ENCODE results near the gene PHOSPHO2. TPM values are rescaled to one million over a fixed set of nuclear protein-coding genes. Genes with fewer than 3 reads are reported as not detected.
"Not testable (repeated sequence)": the region's sequence is repeated elsewhere in the genome, so short reads cannot be mapped to it uniquely, and the experiment has no call there.

Gene PHOSPHO2
- total RNA-seq, 1 experiment from 2014 or later: 5.9 TPM

DNA sequence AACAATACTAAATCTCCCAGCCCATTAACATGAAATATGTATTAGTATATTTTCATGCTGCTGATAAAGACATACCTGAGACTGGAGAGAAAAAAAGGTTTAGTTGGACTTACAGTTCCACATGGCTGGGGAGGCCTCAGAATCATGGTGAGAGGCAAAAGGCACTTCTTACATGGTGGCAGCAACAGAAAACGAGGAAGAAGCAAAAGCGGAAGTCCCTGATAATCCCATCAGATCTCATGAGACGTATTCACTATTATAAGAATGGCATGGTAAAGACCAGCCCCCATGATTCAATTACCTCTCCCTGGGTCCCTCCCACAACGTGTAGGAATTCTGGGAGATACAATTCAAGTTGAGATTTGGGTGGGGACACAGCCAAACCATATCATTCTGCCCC is 7.4 kb upstream of the PHOSPHO2 start:
- H3K9ac ChIP-seq (ENCODE audit: low read length); BruUV-seq (replicated peaks); H3F3A ChIP-seq (ENCODE audit: low read length, unreplicated experiment); POLR2A ChIA-PET (ENCODE audit: unreplicated experiment); H4K20me1 ChIP-seq (ENCODE audit: low read length); H3K27ac ChIP-seq (ENCODE audit: low read length); H3K4me3 ChIP-seq (ENCODE audit: low read length); H3K79me2 ChIP-seq (ENCODE audit: low read length); H2AFZ ChIP-seq (ENCODE audit: low read length); intact Hi-C loops (cut with micrococcal nuclease); CTCF ChIA-PET; H3K4me2 ChIP-seq (ENCODE audit: low read length); H3K9me3 ChIP-seq (ENCODE audit: low read length); H3K27me3 ChIP-seq (ENCODE audit: low read length); DNase-seq; H3K9me2 ChIP-seq (replicated peaks; ENCODE audit: low read length); ATAC-seq; H3K36me3 ChIP-seq (ENCODE audit: low read depth, low read length): not testable (repeated sequence)
- H3K4me1 ChIP-seq (ENCODE audit: insufficient read depth, low read length): peaks cover 24% of the 10 kb centered on the region

DNA sequence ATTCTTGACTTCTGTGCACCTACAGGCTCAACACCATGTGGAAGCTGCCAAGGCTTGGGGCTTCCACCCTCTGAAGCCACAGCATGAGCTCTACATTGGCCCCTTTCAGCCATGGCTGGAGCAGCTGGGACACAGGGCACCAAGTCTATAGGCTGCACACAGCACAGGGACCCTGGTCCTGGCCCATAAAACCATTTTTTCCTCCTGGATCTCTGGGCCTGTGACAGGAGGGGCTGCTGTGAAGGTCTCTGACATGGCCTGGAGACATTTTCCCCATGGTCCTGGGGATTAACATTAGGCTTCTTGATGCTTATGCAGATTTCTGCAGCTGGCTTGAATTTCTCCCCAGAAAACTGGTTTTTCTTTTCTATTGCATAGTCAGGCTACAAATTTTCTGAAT is 6.3 kb upstream of the PHOSPHO2 start:
- CTCF ChIA-PET; H3K79me2 ChIP-seq (ENCODE audit: low read length); DNase-seq; H3K27ac ChIP-seq (ENCODE audit: low read length); H3K36me3 ChIP-seq (ENCODE audit: low read depth, low read length); H3K4me2 ChIP-seq (ENCODE audit: low read length); H3K9ac ChIP-seq (ENCODE audit: low read length); H3K9me2 ChIP-seq (replicated peaks; ENCODE audit: low read length); ATAC-seq; H3K4me3 ChIP-seq (ENCODE audit: low read length); intact Hi-C loops (cut with micrococcal nuclease); H3F3A ChIP-seq (ENCODE audit: low read length, unreplicated experiment); POLR2A ChIA-PET (ENCODE audit: unreplicated experiment); H3K27me3 ChIP-seq (ENCODE audit: low read length); H2AFZ ChIP-seq (ENCODE audit: low read length); BruUV-seq (replicated peaks); H4K20me1 ChIP-seq (ENCODE audit: low read length); H3K9me3 ChIP-seq (ENCODE audit: low read length): not testable (repeated sequence)
- peaks cover 17% of the 10 kb centered on the region for H3K4me1 ChIP-seq (ENCODE audit: insufficient read depth, low read length)

DNA sequence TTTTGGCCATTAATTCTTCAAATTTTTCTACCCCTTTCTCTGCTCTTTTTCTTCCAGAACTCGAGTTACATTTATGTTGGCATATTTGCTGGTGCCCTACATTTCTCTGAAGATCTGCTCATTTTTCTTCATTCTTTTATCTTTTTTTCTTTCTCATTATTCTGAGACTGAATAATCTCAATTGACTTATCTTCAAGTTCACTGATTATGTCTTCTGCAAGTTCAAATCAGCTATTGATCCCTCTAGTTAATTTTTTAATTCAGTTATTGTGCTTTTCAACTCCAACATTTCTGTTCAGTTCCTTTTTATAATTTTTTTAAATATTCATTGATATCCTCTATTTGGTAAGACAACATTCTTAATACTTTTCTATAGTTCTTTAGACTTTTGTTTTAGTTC is 3.3 kb upstream of the PHOSPHO2 start:
- Histone ChIP-seq H3K27ac (ENCODE audit: low read length) (no peak overlapping the region), H3F3A (ENCODE audit: low read length, unreplicated experiment) (no peaks in the 10 kb centered on the region), H3K4me2 (ENCODE audit: low read length) (no peak overlapping the region), H3K36me3 (ENCODE audit: low read depth, low read length) (no peaks in the 10 kb centered on the region), H3K4me1 (ENCODE audit: insufficient read depth, low read length) (peaks cover 13% of the 10 kb centered on the region), H3K9me3 (ENCODE audit: low read length) (0 out of 2 replicates have a peak, but pooled peaks cover 4% of the 10 kb centered on the region), H4K20me1 (ENCODE audit: low read length) (no peaks in the 10 kb centered on the region), H3K9ac (ENCODE audit: low read length) (no peak overlapping the region), H3K4me3 (ENCODE audit: low read length) (no peak overlapping the region), H3K27me3 (ENCODE audit: low read length) (no peaks in the 10 kb centered on the region), H3K9me2 (replicated peaks; ENCODE audit: low read length) (no peaks in the 10 kb centered on the region), H3K79me2 (ENCODE audit: low read length) (peaks cover 6% of the 10 kb centered on the region; the same call in 1 of the 2 replicates), H2AFZ (ENCODE audit: low read length) (no peak overlapping the region)
- DNase-seq: no peak
- CTCF ChIA-PET: no interaction called here
- intact Hi-C loops (cut with micrococcal nuclease): loop anchor here (10.0 kb wide), 1 partner anchor 106 kb away; the partner anchor contains the start of gene PPIG
- no peak for ATAC-seq
- POLR2A ChIA-PET (ENCODE audit: unreplicated experiment): interaction anchor here (0.7 kb wide), 1 partner anchor 25 kb away, joined by 5 read pairs; no protein-coding TSS in a partner anchor
- TF ChIP-seq EZH2 (IDR thresholded peaks at IDR 0.05; ENCODE audit: low read length, unreplicated experiment) (no peak), EZH2phosphoT487 (IDR thresholded peaks at IDR 0.05; ENCODE audit: borderline replicate concordance, low read length) (no peak)
- TF ChIP-seq, protein P1, sequence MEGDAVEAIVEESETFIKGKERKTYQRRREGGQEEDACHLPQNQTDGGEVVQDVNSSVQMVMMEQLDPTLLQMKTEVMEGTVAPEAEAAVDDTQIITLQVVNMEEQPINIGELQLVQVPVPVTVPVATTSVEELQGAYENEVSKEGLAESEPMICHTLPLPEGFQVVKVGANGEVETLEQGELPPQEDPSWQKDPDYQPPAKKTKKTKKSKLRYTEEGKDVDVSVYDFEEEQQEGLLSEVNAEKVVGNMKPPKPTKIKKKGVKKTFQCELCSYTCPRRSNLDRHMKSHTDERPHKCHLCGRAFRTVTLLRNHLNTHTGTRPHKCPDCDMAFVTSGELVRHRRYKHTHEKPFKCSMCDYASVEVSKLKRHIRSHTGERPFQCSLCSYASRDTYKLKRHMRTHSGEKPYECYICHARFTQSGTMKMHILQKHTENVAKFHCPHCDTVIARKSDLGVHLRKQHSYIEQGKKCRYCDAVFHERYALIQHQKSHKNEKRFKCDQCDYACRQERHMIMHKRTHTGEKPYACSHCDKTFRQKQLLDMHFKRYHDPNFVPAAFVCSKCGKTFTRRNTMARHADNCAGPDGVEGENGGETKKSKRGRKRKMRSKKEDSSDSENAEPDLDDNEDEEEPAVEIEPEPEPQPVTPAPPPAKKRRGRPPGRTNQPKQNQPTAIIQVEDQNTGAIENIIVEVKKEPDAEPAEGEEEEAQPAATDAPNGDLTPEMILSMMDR (conservative IDR thresholded peaks at IDR 0.05; ENCODE audit: low read depth, low read length): no peak
- no TSS peak for BruUV-seq (replicated peaks)

DNA sequence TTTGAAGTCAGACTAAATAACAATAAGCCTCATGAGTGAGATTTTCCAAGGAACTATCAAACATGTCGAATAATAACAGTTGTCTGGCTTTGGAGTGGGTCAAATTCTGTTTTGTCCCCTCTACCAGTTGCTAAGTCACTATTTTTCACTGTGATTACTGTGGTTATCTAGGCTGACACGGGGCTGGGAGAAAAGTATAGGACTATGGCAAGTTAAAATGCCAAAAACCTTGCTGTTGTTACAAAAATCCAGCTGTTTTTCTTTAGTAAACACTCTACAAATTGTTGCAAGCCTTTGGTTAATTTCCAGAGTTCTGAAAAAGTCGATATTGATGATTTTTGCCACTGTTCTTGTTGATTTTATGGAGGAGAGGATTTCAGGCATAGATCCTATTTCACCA is 1.6 kb upstream of the PHOSPHO2 start:
- no peak overlapping the region for H2AFZ ChIP-seq (ENCODE audit: low read length)
- H3K27me3 ChIP-seq (ENCODE audit: low read length): no peaks in the 10 kb centered on the region
- peaks cover 14% of the 10 kb centered on the region; the same call in 1 of the 2 replicates for H3K79me2 ChIP-seq (ENCODE audit: low read length)
- H3K9me3 ChIP-seq (ENCODE audit: low read length): 0 out of 2 replicates have a peak, but pooled peaks cover 4% of the 10 kb centered on the region
- no peak overlapping the region for H3K9ac ChIP-seq (ENCODE audit: low read length)
- ATAC-seq: no peak
- no peaks in the 10 kb centered on the region for H3K36me3 ChIP-seq (ENCODE audit: low read depth, low read length)
- H3K4me2 ChIP-seq (ENCODE audit: low read length): no peak overlapping the region
- no peaks in the 10 kb centered on the region for H4K20me1 ChIP-seq (ENCODE audit: low read length)
- POLR2A ChIA-PET (ENCODE audit: unreplicated experiment): no interaction called here
- no peak overlapping the region for H3K4me3 ChIP-seq (ENCODE audit: low read length)
- no TSS peak for BruUV-seq (replicated peaks)
- H3K4me1 ChIP-seq (ENCODE audit: insufficient read depth, low read length): peaks cover 21% of the 10 kb centered on the region
- no peak for TF ChIP-seq EZH2 (IDR thresholded peaks at IDR 0.05; ENCODE audit: low read length, unreplicated experiment)
- no peak for TF ChIP-seq EZH2phosphoT487 (IDR thresholded peaks at IDR 0.05; ENCODE audit: borderline replicate concordance, low read length)
- TF ChIP-seq, protein P1 (conservative IDR thresholded peaks at IDR 0.05; ENCODE audit: low read depth, low read length): no peak
- no peaks in the 10 kb centered on the region for H3K9me2 ChIP-seq (replicated peaks; ENCODE audit: low read length)
- no peak for DNase-seq
- CTCF ChIA-PET: no interaction called here
- no peak overlapping the region for H3K27ac ChIP-seq (ENCODE audit: low read length)
- H3F3A ChIP-seq (ENCODE audit: low read length, unreplicated experiment): no peaks in the 10 kb centered on the region
- intact Hi-C loops (cut with micrococcal nuclease): loop anchor here (10.0 kb wide), 1 partner anchor 108 kb away; the partner anchor contains the start of gene PPIG

All from PC-3 (cell line).